Activated CD4-positive, alpha-beta T cell treated with anti-CD3 and anti-CD28 coated beads, Interleukin-2, amount 10 ng/mL, durations not matched to agents 7 days and 5 days (primary cell): ENCODE measurements around the gene MAN1A1. TPM values are rescaled to one million over a fixed set of nuclear protein-coding genes. Genes with fewer than 3 reads are reported as not detected.
A peak's percentile ranks its signal among the peaks of the same experiment; 100 is the strongest.
"Not testable (repeated sequence)": the region's sequence is repeated elsewhere in the genome, so short reads cannot be mapped to it uniquely, and the experiment has no call there.

ENCODE experiments used
- CTCF ChIA-PET: fragments of 350-600 bp; sonication (Branson Sonifier 250); formaldehyde crosslinking; loops from one replicate; lab custom pipeline; 2021; ENCODE audit warnings: antibody characterized with exemption; lab: Charles Lee
- POLR2A ChIA-PET: fragments of 350-600 bp; sonication (Branson Sonifier 250); formaldehyde crosslinking; loops from one replicate; lab custom pipeline; 2021; ENCODE audit warnings: antibody characterized with exemption; lab: Charles Lee
- DNase-seq: peaks from one replicate; pipeline ENCODE4 v3.0.0-alpha.2; 2020
- H3K27ac Mint-ChIP-seq: one replicate; pipeline ENCODE4 v1.8.0; 2021; ENCODE audit warnings: mild to moderate bottlenecking, moderate library complexity, mixed read lengths
- H3K27me3 Mint-ChIP-seq: one replicate; pipeline ENCODE4 v1.8.0; 2021; ENCODE audit warnings: mixed read lengths
- H3K36me3 Mint-ChIP-seq: one replicate; pipeline ENCODE4 v1.8.0; 2021; ENCODE audit warnings: low read depth, mixed read lengths
- H3K4me1 Mint-ChIP-seq: one replicate; pipeline ENCODE4 v1.8.0; 2021; ENCODE audit warnings: mixed read lengths
- H3K4me3 Mint-ChIP-seq: one replicate; pipeline ENCODE4 v1.8.0; 2021; ENCODE audit warnings: mild to moderate bottlenecking, moderate library complexity, mixed read lengths
- H3K9me3 Mint-ChIP-seq: one replicate; pipeline ENCODE4 v1.8.0; 2021; ENCODE audit warnings: mixed read lengths
- total RNA-seq, 2 experiments: library from RNA; stranded (reverse); gene quantifications; one replicate each; pipeline ENCODE4 v1.2.3, GENCODE V29; 2021

MAN1A1 gene
- total RNA-seq, 2 experiments from 2014 or later, result 10.5 to 10.6 TPM

DNA sequence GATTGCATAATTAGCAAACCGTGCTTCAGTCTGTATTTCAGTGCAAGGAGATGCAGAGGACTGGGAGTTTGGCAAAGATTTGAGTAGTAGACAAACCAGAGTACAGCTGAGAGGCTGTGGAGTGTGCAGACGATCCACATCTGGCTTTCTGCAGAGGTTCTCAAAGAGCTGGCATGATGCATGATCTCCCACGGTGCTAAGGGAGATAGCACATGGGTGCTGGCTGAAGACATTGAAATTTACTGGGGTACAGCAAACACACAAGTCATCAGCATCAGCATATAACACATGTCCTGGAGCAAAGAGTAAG is 192.1 kb downstream of the MAN1A1 start:
- Mint-ChIP-seq H3K27ac (no peak overlapping the region), H3K4me3 (no peak overlapping the region), H3K36me3 (no peaks in the 10 kb centered on the region), H3K27me3 (peaks cover 17% of the 10 kb centered on the region), H3K4me1 (no peaks in the 10 kb centered on the region), H3K9me3 (no peaks in the 10 kb centered on the region)
- no peak for DNase-seq
- ChIA-PET CTCF (no interaction called here), POLR2A (no interaction called here)

DNA sequence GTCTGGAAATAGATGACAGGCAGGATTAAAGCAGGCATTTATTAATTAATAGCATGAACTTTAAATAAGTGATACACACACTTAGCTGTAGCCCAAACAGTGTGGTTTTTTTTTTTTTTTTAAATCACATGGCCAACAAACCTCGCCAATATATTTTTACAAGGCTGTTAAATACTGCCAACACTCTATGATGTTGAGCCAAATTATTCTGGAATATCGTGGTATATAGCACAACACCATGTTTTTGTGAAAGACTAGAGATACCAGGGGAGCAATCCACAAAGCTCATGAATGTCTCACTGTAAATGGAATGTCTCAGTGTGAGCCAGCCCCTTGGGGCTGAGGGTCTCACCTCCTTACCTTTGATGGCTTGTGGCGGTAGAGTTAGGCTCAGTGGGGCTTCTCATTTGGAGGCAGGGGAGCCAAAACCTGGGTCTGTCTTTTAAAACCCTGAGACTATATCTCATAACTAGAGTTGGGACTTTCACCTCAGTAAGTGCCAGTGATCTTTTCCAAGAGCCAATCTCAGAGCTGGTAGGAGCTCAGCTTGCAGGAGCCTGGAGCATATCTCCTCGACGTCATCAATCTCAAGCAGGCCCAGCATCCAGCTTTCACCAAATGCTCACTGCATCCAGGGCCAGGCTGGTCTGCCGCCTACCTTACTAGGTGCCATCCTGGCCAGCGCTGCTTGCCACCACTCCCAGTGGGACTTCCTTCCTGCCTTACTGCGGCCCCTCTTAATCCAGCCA is 192.6 kb downstream of the MAN1A1 start:
- POLR2A ChIA-PET, result no interaction called here
- CTCF ChIA-PET, result interaction anchor here (0.6 to 1.3 kb wide), 2 partner anchors 10 to 149 kb away, joined by 4 to 5 read pairs; no protein-coding TSS in a partner anchor
- no peak overlapping the region for H3K27ac Mint-ChIP-seq
- H3K4me3 Mint-ChIP-seq, result no peak overlapping the region
- peaks cover 17% of the 10 kb centered on the region for H3K27me3 Mint-ChIP-seq
- H3K4me1 Mint-ChIP-seq, result peaks cover 2% of the 10 kb centered on the region
- no peak for DNase-seq
- no peaks in the 10 kb centered on the region for H3K9me3 Mint-ChIP-seq
- H3K36me3 Mint-ChIP-seq, result no peaks in the 10 kb centered on the region

DNA sequence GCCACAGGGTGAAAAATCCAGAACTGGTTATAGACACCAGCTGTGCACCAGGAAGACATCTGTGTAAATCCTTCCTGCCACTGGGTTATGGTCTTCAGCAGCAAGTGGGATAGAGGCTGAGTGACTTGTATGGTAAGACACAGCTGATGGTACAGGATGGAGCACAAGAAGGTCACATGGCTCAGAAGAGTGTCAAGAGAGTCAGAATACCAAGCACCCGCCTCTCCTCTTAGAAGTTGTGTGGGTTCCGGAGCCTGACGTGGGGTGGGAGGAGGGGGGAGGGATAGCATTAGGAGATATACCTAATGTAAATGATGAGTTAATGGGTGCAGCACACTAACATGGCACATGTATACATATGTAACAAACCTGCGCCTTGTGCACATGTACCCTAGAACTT is 193.5 kb downstream of the MAN1A1 start:
- H3K36me3 Mint-ChIP-seq, H3K4me3 Mint-ChIP-seq, H3K9me3 Mint-ChIP-seq, H3K4me1 Mint-ChIP-seq, H3K27ac Mint-ChIP-seq, POLR2A ChIA-PET, DNase-seq: not testable (repeated sequence)
- CTCF ChIA-PET, result interaction anchor here (0.6 to 1.3 kb wide), 2 partner anchors 9 to 150 kb away, joined by 4 to 5 read pairs; no protein-coding TSS in a partner anchor
- peaks cover 17% of the 10 kb centered on the region for H3K27me3 Mint-ChIP-seq

DNA sequence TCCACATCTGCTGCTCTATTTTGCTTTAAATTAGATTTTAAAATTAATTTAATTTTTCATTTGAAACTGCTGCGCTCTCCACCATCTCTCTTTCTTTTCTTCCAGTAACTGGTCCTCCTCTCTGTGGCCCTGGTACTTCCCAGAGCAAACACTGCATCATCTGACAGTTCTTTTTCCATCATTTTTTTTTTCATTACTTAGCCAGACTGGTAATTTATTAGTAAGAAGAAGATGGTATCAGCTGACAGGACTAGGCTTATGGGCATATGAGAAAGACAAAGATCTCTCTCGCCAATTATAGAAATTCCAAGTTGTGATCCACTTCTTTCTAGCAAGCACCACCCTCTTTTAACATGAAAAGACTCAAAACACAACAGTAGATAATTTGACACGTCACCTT is 197.4 kb downstream of the MAN1A1 start:
- H3K4me1 Mint-ChIP-seq, result peaks cover 18% of the 10 kb centered on the region
- CTCF ChIA-PET, result interaction anchor here (0.6 to 1.3 kb wide), 2 partner anchors 37 to 199 kb away, joined by 3 to 4 read pairs; no protein-coding TSS in a partner anchor
- no peak overlapping the region for H3K4me3 Mint-ChIP-seq
- POLR2A ChIA-PET, result no interaction called here
- no peak for DNase-seq
- peaks cover 8% of the 10 kb centered on the region for H3K36me3 Mint-ChIP-seq
- no peak overlapping the region for H3K27ac Mint-ChIP-seq
- peaks cover 7% of the 10 kb centered on the region for H3K27me3 Mint-ChIP-seq
- H3K9me3 Mint-ChIP-seq, result peaks cover 4% of the 10 kb centered on the region

DNA sequence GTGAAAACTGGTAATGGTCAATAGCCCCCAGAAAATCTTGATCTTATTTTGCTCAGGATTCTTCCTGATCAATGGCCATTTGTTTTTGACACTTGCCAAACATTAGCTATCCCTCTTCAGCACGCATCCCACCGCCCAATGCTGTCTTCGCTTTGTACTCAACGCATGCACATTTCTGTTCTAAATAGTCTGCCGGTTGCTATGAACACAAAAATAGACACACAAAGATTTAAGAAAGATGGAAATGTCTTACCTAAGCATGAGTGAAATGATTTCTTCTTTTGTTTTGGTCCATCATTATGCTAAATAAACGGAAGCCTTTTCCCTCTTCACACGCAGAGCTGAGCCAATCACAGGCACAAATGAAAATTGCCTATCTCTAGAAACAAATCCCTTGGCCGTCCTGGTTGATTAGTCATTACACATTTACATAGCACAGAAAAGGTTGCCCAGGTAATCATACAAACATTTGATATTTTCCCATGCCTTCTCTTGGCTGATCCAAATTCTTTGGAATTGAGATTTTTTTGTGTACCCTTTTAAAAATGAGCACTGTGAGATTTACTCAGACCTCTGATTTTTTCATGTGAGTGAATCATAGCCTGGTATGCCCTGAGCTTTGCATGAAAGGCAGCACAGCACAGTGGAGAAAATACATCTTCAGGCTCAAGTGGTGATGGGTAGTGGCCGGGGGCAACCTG is 200.6 kb downstream of the MAN1A1 start:
- H3K4me3 Mint-ChIP-seq, result no peak overlapping the region
- H3K36me3 Mint-ChIP-seq, result peaks cover 10% of the 10 kb centered on the region
- DNase-seq, result no peak
- ChIA-PET POLR2A (no interaction called here), CTCF (interaction anchor here (0.6 to 2.4 kb wide), 7 partner anchors 9 to 1044 kb away, joined by 3 to 8 read pairs (median 4); no protein-coding TSS in a partner anchor)
- H3K9me3 Mint-ChIP-seq, result peaks cover 4% of the 10 kb centered on the region
- H3K27ac Mint-ChIP-seq, result no peak overlapping the region
- H3K27me3 Mint-ChIP-seq, result peaks cover 7% of the 10 kb centered on the region
- peaks cover 42% of the 10 kb centered on the region for H3K4me1 Mint-ChIP-seq

DNA sequence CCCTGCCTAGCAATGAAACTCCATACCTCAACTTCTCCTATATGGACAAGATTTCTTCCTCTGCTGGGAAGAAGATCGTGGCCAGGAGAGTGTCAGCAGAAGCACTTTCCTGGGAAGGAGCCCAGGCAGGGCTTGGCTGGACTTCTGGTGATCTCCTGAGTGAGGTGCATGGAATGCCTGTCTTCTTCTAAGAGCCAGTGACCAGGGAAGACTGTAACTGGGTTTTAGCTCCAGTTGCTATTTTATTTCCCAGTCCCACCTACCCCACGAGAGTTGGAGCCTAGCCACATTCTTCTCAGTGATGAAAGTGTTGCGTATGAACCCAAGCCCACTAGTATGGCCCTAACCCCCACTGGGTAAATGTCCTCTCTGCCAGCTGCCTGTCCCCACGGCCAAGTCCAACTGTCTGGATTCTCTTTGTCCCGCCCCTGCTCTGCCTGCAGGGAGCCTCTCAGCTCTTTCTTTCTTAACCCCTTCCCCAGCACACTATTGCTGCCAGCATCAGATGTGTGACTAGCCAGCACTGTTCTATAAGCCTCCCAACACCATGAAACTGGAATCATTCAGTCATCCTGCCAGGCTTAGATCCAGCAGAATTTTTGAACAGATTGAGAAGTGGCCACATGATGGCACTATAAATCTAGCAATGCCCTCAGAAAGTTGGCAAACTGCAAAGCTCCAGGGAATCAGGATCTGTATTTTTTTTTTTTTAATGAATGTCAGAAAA is 201.3 kb downstream of the MAN1A1 start:
- peaks cover 10% of the 10 kb centered on the region for H3K36me3 Mint-ChIP-seq
- POLR2A ChIA-PET, result no interaction called here

DNA sequence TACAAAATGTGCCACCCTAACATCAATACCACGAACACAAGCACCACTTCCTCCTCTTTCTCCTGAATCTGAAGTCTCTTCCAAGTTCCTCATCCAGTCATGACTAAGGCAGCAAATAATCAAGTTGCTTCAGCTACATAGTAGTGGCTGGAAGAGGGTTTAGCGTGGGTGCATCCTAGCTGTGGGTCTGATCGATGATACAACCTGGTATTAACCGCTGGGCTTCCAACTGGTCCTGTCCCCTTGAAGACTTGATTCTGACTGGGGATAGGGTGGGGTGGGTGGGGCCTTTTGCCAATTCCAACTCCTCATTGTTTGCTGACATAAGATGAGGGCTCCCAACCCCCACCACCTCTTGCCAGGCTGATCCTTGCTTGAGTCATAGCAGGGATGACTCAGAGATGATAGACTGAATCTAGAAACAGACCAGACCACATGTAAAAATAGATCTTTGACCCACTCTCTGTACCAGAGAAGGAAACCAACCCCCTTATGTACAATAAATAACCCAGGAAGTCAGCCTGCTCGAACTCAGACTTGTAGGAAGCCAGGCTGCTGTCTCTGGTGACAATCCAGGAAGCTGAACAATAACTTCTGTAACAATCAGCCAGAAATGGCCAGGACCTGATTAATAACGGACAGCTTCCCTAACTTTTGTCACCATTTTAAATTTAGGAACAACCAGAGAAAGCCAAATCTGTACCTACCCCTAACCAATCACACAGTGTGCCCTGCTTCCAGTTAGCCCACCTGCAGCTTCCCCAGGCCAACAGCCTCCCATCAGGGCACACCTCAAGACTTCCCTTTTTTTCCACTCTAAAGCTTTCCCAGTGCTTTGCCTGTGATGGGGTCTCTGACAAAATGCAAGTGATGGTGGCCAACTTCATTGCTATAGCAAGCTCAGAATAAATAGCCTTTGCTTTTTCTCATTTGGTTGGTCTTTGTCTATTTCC is 202.2 kb downstream of the MAN1A1 start:
- DNase-seq, result peak; percentile 35
- no peak overlapping the region for H3K4me3 Mint-ChIP-seq
- H3K4me1 Mint-ChIP-seq, result peaks cover 42% of the 10 kb centered on the region
- peaks cover 4% of the 10 kb centered on the region for H3K9me3 Mint-ChIP-seq
- CTCF ChIA-PET, result interaction anchor here (0.6 to 2.4 kb wide), 9 partner anchors 9 to 265 kb away, joined by 3 to 8 read pairs (median 3); no protein-coding TSS in a partner anchor
- H3K27ac Mint-ChIP-seq, result peak overlapping the region; percentile 27
- POLR2A ChIA-PET, result no interaction called here
- peaks cover 3% of the 10 kb centered on the region for H3K27me3 Mint-ChIP-seq
- H3K36me3 Mint-ChIP-seq, result peaks cover 10% of the 10 kb centered on the region

More for the DNA sequence above, 201.3 kb downstream of the MAN1A1 start:
- H3K4me1 Mint-ChIP-seq, result peaks cover 42% of the 10 kb centered on the region
- H3K27ac Mint-ChIP-seq, result peak overlapping the region; percentile 42
- no peak for DNase-seq
- no peak overlapping the region for H3K4me3 Mint-ChIP-seq
- peaks cover 3% of the 10 kb centered on the region for H3K27me3 Mint-ChIP-seq
- CTCF ChIA-PET, result interaction anchor here (0.6 to 2.4 kb wide), 10 partner anchors 8 to 1045 kb away, joined by 3 to 8 read pairs (median 4); no protein-coding TSS in a partner anchor
- peaks cover 4% of the 10 kb centered on the region for H3K9me3 Mint-ChIP-seq

DNA sequence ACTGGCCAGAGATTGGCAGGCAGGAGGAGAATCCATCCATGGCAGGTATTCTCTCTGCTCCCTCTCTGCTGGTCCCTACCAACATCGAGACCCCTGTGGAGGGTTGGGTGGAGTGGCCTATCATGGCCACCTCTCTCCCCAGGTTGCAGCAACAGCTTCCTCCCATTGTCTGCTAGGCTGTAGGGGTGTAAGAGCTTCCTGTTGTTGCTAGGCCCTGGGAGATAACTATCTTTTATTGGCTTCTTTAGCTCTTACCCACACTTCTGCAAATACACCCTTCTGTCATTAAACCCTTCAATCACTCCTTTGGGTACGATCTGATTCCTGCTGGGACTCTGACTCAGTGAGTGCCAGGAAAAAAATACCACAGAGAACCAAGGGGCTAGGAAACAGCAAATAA is 204.4 kb downstream of the MAN1A1 start:
- peak; percentile 14 for DNase-seq
- Mint-ChIP-seq H3K36me3 (peaks cover 10% of the 10 kb centered on the region), H3K4me3 (no peak overlapping the region), H3K27ac (peak overlapping the region; percentile 77), H3K9me3 (peaks cover 4% of the 10 kb centered on the region), H3K4me1 (peaks cover 33% of the 10 kb centered on the region), H3K27me3 (peaks cover 4% of the 10 kb centered on the region)
- CTCF ChIA-PET, result interaction anchor here (1.6 to 2.9 kb wide), 3 partner anchors 13 to 116 kb away, joined by 4 to 13 read pairs (median 7); no protein-coding TSS in a partner anchor
- POLR2A ChIA-PET, result no interaction called here

DNA sequence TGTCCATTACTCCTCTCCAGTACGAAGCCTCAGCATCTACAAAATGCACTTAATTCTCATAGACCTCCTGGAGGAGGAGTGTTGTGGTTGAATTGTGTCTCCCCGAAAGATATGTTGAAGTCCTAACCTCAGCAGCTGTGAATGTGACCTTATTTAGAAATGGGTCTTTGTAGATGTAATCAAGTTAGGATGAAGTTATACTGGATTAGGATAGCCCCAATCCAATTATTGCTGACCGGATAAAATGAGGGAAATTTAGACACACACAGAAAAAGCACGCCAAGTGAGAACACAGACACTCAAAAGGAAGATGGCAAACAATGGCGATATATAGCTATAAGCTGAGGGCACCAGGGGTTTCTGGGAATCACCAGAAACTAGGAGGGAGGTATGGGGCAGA is 206.9 kb downstream of the MAN1A1 start:
- Mint-ChIP-seq H3K27ac (no peak overlapping the region), H3K27me3 (peaks cover 2% of the 10 kb centered on the region), H3K4me1 (peaks cover 36% of the 10 kb centered on the region), H3K9me3 (peaks cover 2% of the 10 kb centered on the region), H3K36me3 (peaks cover 5% of the 10 kb centered on the region), H3K4me3 (no peak overlapping the region)
- POLR2A ChIA-PET, result no interaction called here
- no peak for DNase-seq
- CTCF ChIA-PET, result interaction anchor here (0.6 to 0.9 kb wide), 3 partner anchors 8 to 117 kb away, joined by 3 read pairs; no protein-coding TSS in a partner anchor

DNA sequence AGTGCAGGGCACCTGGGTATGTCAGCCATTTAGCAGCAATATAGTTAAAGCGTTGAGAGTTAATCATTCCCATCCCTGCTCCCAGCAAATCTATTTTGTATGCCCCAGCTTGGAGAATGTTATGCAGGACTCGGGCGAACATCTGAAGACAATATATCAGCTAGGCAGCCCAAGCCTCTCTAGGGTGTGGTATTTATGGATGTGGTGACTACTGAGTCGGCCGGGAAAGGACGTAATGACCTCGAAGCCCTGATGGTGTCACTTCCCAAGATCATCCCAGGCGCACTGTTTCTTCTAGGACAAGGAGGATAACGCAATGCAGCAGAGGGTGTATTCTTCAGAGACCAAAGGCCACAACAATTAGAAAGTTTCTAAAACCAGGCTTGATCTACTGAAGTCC is 207.5 kb downstream of the MAN1A1 start:
- ChIA-PET POLR2A (no interaction called here), CTCF (interaction anchor here (0.8 kb wide), 1 partner anchor 9 kb away, joined by 3 read pairs; no protein-coding TSS in a partner anchor)
- DNase-seq, result no peak
- Mint-ChIP-seq H3K27me3 (peaks cover 2% of the 10 kb centered on the region), H3K4me1 (peaks cover 31% of the 10 kb centered on the region), H3K36me3 (peaks cover 1% of the 10 kb centered on the region), H3K9me3 (no peaks in the 10 kb centered on the region), H3K27ac (no peak overlapping the region), H3K4me3 (no peak overlapping the region)

DNA sequence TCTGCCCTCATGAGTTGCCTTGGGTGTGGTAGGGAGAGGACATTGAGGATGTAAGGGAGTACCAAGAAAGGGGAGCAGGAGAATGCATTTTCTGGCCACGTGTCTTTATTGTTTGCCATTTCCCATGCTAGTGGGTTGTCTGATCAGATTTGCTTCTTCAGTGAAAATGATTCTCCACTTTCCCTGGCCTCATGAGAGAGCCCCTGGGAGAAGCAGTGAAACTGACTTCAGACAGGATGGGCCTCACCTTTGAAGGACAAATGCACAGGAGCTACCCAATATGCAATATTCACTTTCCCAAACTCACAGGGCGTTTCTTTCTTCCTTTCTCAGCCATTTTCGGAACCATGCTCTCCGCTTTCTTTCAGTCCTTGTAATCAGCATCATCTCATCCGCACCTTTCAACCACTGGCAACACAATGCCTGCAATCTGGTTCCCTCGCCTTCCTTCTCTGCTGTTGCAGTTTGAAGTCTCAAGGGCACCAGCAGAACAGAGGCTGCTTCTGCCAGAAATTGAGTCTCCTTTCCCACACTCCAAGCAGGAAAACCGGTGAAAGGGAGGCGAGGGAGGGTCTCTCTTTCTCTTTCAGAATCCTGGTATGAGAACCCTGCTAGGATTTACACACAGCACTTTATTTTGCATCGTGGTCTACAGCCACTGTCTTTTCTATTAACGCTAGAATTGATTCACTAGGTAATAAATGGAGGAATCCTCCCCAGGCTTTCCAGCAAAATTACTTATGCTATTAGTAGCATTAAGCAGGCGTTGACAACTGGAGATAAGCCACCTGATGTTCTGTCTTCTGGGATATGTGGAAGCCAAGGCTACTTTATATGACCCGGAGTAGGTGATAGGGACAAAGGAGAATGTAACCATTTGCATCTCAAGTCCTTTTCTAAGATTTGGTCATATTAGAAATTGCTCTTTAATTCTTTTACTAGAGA is 209.1 kb downstream of the MAN1A1 start:
- no peak for DNase-seq
- no peak overlapping the region for H3K4me3 Mint-ChIP-seq
- peaks cover 2% of the 10 kb centered on the region for H3K27me3 Mint-ChIP-seq
- ChIA-PET CTCF (interaction anchor here (1.5 to 3.2 kb wide), 3 partner anchors 11 to 207 kb away, joined by 3 to 14 read pairs (median 5); no protein-coding TSS in a partner anchor), POLR2A (no interaction called here)
- no peaks in the 10 kb centered on the region for H3K36me3 Mint-ChIP-seq
- H3K9me3 Mint-ChIP-seq, result no peaks in the 10 kb centered on the region
- no peak overlapping the region for H3K27ac Mint-ChIP-seq
- peaks cover 20% of the 10 kb centered on the region for H3K4me1 Mint-ChIP-seq
